ENCODE data around the gene STK33.

Gene STK33

GRCh38 chr11:8392166-8392565 is 201.9 kb downstream of the STK33 start:
- in situ Hi-C loops (cut with HindIII; ENCODE audit: low sequenced_read_pairs) = no loop called here
- DNase-seq (ENCODE audit: low read depth) = no peak
- H3K4me3 ChIP-seq (ENCODE audit: low read depth, low read length) = no peak overlapping the region
- TF ChIP-seq CTCF (IDR thresholded peaks at IDR 0.05; ENCODE audit: low read depth, low read length, missing control alignments) = no peak

- no peak for TF ChIP-seq CTCF (IDR thresholded peaks at IDR 0.05; ENCODE audit: low read depth, low read length, missing control alignments)
- in situ Hi-C loops (cut with HindIII; ENCODE audit: low sequenced_read_pairs) = no loop called here
- H3K4me3 ChIP-seq (ENCODE audit: low read depth, low read length) = no peak overlapping the region
- DNase-seq (ENCODE audit: low read depth) = no peak
Observed at GRCh38 chr11:8390851-8391612, 203.0 kb downstream of the STK33 start.

DNA sequence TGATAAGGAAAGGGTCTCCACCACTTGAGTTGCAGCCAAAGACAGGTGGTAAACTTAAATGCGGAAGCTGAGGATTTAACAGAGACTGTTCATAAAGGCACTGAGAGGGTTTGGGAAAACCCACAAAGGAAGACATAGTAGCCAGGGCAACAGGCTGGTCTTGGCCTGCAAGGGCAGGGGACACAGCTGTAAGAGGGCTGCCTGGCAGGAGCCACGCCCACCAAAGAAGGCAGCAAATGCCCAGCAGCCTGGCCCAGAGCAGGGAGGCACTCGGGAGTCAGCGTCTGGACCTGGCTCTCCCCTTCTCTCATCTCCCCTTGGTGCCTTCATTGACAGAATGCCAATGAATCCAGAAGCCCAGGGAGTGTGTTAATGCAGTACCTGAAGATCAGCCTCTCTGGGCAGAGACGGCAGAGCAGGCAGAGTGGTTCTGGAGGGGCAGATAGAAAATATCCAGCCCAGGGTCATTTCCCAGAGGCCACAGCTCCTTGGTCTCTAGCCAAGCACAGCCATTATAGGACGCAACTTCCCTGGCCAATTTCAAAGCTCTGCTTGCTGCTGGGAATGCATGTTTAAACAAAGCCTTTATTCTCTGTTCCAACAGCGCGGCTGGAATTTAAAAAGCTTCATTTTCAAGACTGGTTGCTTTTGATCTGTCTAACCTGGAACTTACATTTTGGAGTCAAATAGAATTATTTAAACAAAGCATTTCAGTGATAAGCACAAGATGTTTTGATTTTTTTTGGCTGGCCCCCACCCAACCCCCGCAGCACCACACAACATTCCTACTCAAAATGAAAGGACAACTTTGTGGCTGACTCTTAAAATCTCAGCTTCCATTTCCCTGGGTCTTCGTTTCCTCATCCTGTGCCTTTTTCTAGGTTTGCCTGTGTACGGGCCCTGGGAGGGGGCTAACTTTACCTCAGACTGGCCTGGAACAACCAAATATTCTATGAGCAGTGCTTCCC is 204.7 kb downstream of the STK33 start:
- in situ Hi-C loops (cut with HindIII; ENCODE audit: low sequenced_read_pairs) = no loop called here
- TF ChIP-seq CTCF (IDR thresholded peaks at IDR 0.05; ENCODE audit: low read depth, low read length, missing control alignments) = no peak
- H3K4me3 ChIP-seq (ENCODE audit: low read depth, low read length) = no peak overlapping the region
- peak; percentile 24 for DNase-seq (ENCODE audit: low read depth)

- no peak for DNase-seq (ENCODE audit: low read depth)
- in situ Hi-C loops (cut with HindIII; ENCODE audit: low sequenced_read_pairs) = no loop called here
- no peak overlapping the region for H3K4me3 ChIP-seq (ENCODE audit: low read depth, low read length)
- no peak for TF ChIP-seq CTCF (IDR thresholded peaks at IDR 0.05; ENCODE audit: low read depth, low read length, missing control alignments)
Observed at GRCh38 chr11:8387693-8388092, 206.3 kb downstream of the STK33 start.

DNA sequence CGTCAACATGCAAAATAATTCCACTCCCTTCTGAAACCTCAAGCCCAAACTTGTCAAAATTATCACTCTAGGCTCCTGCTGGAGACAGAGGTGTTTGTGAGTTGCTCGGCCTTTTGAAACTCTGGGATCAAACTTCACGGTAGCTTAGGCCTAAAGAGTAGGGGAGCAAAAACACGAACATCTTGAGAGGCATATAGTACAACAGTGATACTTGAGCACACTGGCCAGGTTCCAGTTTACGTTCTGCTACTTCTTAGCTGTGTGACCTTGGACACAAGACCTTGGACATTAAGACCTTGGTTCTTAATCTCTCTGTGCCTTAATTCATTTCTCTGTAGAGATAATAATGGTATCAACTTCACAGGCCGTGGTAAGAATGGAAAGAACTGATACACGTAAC is 206.9 kb downstream of the STK33 start:
- DNase-seq (ENCODE audit: low read depth) = no peak
- H3K4me3 ChIP-seq (ENCODE audit: low read depth, low read length) = no peak overlapping the region
- TF ChIP-seq CTCF (IDR thresholded peaks at IDR 0.05; ENCODE audit: low read depth, low read length, missing control alignments) = no peak
- in situ Hi-C loops (cut with HindIII; ENCODE audit: low sequenced_read_pairs) = no loop called here

DNA sequence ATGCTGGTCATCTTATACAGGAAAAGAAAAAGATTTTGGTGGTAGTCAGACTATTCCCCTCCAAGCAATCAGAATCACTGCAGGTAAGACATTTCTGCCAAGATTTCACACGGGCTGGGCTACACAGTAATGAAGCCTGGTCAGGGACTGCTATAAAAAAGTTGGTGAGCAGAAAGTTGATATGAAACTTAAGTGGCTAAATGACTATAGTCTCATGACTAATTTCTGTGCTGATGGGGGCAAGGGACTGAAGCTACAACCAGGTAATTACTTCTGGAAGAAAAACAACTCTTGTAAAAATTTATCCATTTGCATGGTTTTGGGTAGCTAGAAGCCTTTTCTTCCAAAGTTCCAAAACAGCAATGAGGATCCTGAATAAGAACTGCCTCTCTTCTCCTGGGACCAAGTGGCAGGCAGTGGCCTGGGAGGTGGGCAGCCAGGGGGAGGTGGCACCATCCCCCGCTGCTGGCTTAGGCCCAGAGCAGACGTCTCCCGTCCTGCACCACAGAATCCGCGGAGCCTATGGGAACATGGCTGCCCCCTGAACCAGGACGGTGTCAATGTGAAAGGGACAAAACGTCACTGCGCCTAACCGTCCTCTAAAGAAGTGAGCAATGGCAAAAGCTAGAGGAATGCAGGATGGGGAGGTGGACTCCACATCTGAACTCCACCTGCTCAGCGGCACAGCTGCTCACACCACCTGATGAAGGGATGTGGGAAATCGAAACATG is 207.7 kb downstream of the STK33 start:
- in situ Hi-C loops (cut with HindIII; ENCODE audit: low sequenced_read_pairs) = no loop called here
- TF ChIP-seq CTCF (IDR thresholded peaks at IDR 0.05; ENCODE audit: low read depth, low read length, missing control alignments) = no peak
- no peak for DNase-seq (ENCODE audit: low read depth)
- H3K4me3 ChIP-seq (ENCODE audit: low read depth, low read length) = no peak overlapping the region
